Pancreas (tissue), 10 donors: ENCODE data around the gene PEX14. TPM values are rescaled to one million over a fixed set of nuclear protein-coding genes. Genes with fewer than 3 reads are reported as not detected.

Experiments used
- ATAC-seq, 4 donors: fragments of 200-7000 bp; cut with Tn5 transposase; one replicate each; pipeline versions ENCODE4 v1.8.0 to v1.9.1; 2020; ENCODE audit warnings: mild to moderate bottlenecking in 4 of 4, moderate library complexity in 4 of 4
- DNase-seq, 6 donors: peaks; one replicate each; pipeline ENCODE4 v3.0.0-alpha.2; 2020
- FAIRE-seq: peaks from 2 replicates; lab custom pipeline; 2012; peaks lifted over from hg19 to GRCh38; lab: Jason Lieb, UNC
- H3K27ac ChIP-seq, 4 donors: fragments of 200-600 bp; sonication (generic); 1 replicate in 3 of 4; 2 replicates in 1 of 4; pipeline versions ENCODE4 v1.5.0 to v1.8.0; 2020
- H3K27me3 ChIP-seq, 4 donors: fragments of 200-600 bp; one replicate each; pipeline ENCODE4 v1.8.0; 2021
- H3K36me3 ChIP-seq, 3 donors: fragments of 200-600 bp; sonication (generic) in 1 of 3; one replicate each; pipeline versions ENCODE4 v1.5.0 to v1.8.0; 2020 to 2021
- H3K4me1 ChIP-seq, 3 donors: fragments of 200-600 bp; one replicate each; pipeline ENCODE4 v1.8.0; 2021
- H3K4me3 ChIP-seq, 4 donors: fragments of 200-600 bp; sonication (generic) in 2 of 4; one replicate each; pipeline versions ENCODE4 v1.5.0 to v1.8.0; 2020 to 2021
- H3K9me3 ChIP-seq, 4 donors: fragments of 200-600 bp; one replicate each; pipeline ENCODE4 v1.8.0; 2021
- WGBS, 2 donors: extraction: QIAGEN DNeasy Blood & Tissue Kit; methylation state at CpG; one replicate each; pipeline ENCODE4 v1.1.7; 2013; 5-methylcytosine and 5-hydroxymethylcytosine counted together
- intact Hi-C, 3 donors: fragments of 100-400 bp; cut with DNase I; formaldehyde crosslinking; loops; one replicate each; pipeline versions ENCODE4 v1.11.1 to v1.14.2; 2022
- polyA plus RNA-seq, 2 donors: library from polyadenylated mRNA; stranded (reverse); fragments of 200-250 nt; gene quantifications; one replicate each; pipeline ENCODE4 v1.2.3, GENCODE V29; 2013
- total RNA-seq, 6 donors: library from RNA; stranded (reverse); fragmentation: NEBNext Ultra II Directional in 4 of 6; extraction: Animal tissue kit (Norgen Biotek cat#: 25700) in 4 of 6; gene quantifications; one replicate each; pipeline versions ENCODE4 v1.2.1 to v1.2.4, GENCODE V29; 2021 to 2023
- TF ChIP-seq, protein P1 (sequence below), 4 donors: fragments of 200-600 bp; sonication (generic) in 3 of 4; IDR thresholded peaks; one replicate each; pipeline versions ENCODE4 v1.5.0 to v1.8.0; 2021; ENCODE audit warnings: antibody characterized with exemption in 4 of 4
- donor health status: healthy with polysubstance abuse.
- donor health status: DM: no; HTN: no; CAD: no; lungs with moderate emphysema.
- donor health status: DM: no; HTN: no; CAD: no.
- donor health status: control.
- donor health status: control.
- donor health status: Bipolar disorder and iron deficiency.
- donor health status: DM: yes; HTN: yes; CAD: no.
- donor health status: DM: no; HTN: no; CAD: no.
- donor health status: DM: no; HTN: no; CAD: no.
- donor health status: DM: yes; HTN: yes; CAD: no.

The PEX14 gene
- total and polyA plus RNA-seq, 8 donors: 6.0 to 12.8 (median 8.2) TPM

- Histone ChIP-seq H3K4me3 (no peak overlapping the region), H3K36me3 (no peaks in the 10 kb centered on the region), H3K4me1 (no peaks in the 10 kb centered on the region), H3K9me3 (no peaks in the 10 kb centered on the region), H3K27me3 (no peaks in the 10 kb centered on the region), H3K27ac (no peak overlapping the region)
- TF ChIP-seq, protein P1, sequence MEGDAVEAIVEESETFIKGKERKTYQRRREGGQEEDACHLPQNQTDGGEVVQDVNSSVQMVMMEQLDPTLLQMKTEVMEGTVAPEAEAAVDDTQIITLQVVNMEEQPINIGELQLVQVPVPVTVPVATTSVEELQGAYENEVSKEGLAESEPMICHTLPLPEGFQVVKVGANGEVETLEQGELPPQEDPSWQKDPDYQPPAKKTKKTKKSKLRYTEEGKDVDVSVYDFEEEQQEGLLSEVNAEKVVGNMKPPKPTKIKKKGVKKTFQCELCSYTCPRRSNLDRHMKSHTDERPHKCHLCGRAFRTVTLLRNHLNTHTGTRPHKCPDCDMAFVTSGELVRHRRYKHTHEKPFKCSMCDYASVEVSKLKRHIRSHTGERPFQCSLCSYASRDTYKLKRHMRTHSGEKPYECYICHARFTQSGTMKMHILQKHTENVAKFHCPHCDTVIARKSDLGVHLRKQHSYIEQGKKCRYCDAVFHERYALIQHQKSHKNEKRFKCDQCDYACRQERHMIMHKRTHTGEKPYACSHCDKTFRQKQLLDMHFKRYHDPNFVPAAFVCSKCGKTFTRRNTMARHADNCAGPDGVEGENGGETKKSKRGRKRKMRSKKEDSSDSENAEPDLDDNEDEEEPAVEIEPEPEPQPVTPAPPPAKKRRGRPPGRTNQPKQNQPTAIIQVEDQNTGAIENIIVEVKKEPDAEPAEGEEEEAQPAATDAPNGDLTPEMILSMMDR (IDR thresholded peaks at IDR 0.05): no peak
- DNase-seq (no peak), FAIRE-seq (no peak), ATAC-seq (no peak)
- intact Hi-C loops: loop anchor here in 1 of 3 donors (10.0 kb wide), 1 partner anchor 69 kb away; no protein-coding TSS in a partner anchor
- 87 to 94% methylated on average over 8 of the region's 8 CpGs for WGBS, 2 donors
These were observed 139.1 kb downstream of the PEX14 start for GRCh38 chr1:10613861-10614260.

- DNase-seq: peak in 1 of 6 donors; percentile 36
- no peak for FAIRE-seq
- TF ChIP-seq, protein P1 (IDR thresholded peaks at IDR 0.05): no peak
- Histone ChIP-seq H3K36me3 (no peaks in the 10 kb centered on the region), H3K27ac (no peak overlapping the region), H3K27me3 (no peaks in the 10 kb centered on the region), H3K4me3 (no peak overlapping the region), H3K9me3 (no peaks in the 10 kb centered on the region), H3K4me1 (no peaks in the 10 kb centered on the region)
- WGBS, 2 donors: 93 to 95% methylated on average over 18 of the region's 18 CpGs
- ATAC-seq: no peak
- intact Hi-C loops: loop anchor here in 1 of 3 donors (10.0 kb wide), 1 partner anchor 70 kb away; no protein-coding TSS in a partner anchor
These were observed 139.9 kb downstream of the PEX14 start for GRCh38 chr1:10614377-10615225.

- intact Hi-C loops: loop anchor here in 1 of 3 donors (10.0 kb wide), 1 partner anchor 71 kb away; no protein-coding TSS in a partner anchor
- H3K9me3 ChIP-seq: no peaks in the 10 kb centered on the region
- H3K27me3 ChIP-seq: no peaks in the 10 kb centered on the region
- H3K4me1 ChIP-seq: no peaks in the 10 kb centered on the region
- TF ChIP-seq, protein P1 (IDR thresholded peaks at IDR 0.05): no peak
- no peak overlapping the region for H3K27ac ChIP-seq
- no peaks in the 10 kb centered on the region for H3K36me3 ChIP-seq
- peak in 1 of 6 donors; percentile 35 for DNase-seq
- no peak overlapping the region for H3K4me3 ChIP-seq
- ATAC-seq: no peak
- FAIRE-seq: no peak
- WGBS, 2 donors: 93 to 95% methylated on average over 13 of the region's 13 CpGs
These were observed 140.6 kb downstream of the PEX14 start for GRCh38 chr1:10615332-10615731.

DNA sequence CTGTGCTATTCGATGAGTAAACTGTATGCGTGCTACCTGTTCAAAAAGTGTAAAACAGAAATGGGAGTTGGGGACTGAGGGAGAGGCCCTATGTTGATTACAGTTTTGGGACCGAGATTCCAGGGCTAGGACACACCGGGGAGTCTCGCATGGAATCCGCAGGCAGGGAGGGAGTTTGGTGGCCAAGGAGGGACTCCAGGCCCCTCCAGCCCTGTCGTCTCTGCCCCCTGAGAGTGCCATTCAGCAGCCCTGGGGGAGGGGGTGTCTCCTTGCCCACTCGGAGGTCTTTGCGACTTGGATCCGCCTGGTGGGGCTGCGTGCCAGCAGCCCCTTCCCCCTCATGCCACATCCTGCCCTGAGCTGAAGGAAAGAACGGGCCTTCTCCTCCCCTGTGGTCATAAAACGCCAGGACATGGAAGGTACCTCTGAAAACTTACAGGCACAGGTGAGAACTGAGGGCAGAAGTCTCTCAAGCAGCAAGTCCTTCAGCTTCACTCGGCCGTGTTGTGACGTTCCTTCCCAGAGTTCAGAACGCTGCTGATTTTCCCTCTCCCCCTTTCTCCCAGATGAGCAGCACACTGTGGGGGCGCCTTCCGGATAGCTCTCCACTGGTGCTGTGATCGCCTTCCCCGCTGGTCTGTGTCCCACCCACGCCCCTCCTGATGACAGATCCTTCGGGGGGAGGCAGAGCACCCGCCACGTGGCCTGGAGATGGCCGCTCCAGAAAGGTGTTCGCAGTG lies 141.4 kb downstream of the PEX14 start:
- Histone ChIP-seq H3K27ac (no peak overlapping the region), H3K36me3 (no peaks in the 10 kb centered on the region), H3K27me3 (no peaks in the 10 kb centered on the region), H3K4me1 (no peaks in the 10 kb centered on the region), H3K4me3 (no peak overlapping the region), H3K9me3 (no peaks in the 10 kb centered on the region)
- intact Hi-C loops: loop anchor here in 1 of 3 donors (10.0 kb wide), 1 partner anchor 71 kb away; no protein-coding TSS in a partner anchor
- TF ChIP-seq, protein P1 (IDR thresholded peaks at IDR 0.05): no peak
- 91 to 94% methylated on average over 27 of the region's 27 CpGs for WGBS, 2 donors
- FAIRE-seq (no peak), ATAC-seq (no peak), DNase-seq (peak in 2 of 6 donors; percentile 44)
